HG03457 (cell line): Measurements from ENCODE around the gene KLK14.

ENCODE experiments used
- ATAC-seq: cut with Tn5 transposase; IDR thresholded peaks from one replicate; pipeline ENCODE4 v1.9.1; 2021; ENCODE audit warnings: moderate number of reproducible peaks; ENCODE audit not compliant: unreplicated experiment

The KLK14 gene

DNA sequence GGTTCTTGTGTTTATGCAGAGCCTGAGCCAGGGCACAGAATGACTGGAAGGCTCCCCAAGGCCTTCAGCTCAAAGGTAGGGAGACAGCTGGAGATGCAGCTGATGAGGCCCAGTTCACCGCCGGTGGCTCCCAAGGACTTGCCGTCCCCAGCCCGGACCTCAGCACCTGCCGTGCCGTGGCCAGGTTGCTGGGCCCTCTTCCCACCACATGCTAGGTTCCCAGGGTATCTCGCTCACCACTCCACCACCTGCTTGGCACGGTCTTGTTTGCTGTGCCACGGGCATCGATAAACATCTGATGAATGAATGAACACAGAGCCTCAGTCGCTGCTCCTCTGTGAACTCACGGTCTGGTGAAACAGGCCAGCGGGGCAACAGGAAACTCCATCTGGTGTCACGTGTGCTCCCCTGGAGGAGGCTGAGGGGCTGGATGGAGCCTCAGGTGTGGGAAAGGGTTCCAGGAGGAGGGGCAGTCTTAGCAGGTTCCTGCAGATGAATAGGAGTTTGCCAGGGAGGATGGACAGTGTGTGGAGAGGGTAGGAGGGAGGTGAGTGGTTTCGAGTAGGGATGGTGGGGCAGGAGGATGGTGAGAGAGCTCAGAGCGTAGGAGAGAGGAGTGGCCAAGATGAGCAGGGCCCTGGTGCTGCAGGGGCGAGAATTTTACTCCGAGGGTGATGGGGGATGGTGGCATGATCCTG is 3.6 kb upstream of the KLK14 start:
- no peak for ATAC-seq

DNA sequence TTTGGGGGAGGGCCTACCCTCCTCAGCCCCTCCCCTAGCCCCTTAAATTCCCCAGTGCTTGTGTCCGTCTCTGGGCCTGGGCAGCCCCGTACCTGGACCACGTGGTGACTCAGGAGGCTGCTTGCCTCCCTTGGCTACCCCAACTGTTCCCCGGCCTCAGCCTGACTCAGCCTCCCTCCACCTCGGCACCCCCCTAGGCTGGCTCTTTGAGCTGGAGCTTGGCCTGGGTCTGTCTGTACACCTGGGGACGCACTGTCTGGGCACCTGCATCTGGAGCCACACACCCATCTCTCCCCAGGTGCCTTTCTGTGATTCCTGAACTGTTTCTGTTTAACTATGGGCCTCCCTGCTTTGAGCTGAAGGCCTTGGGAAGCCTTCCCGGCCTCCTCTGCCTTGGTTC is 1.8 kb upstream of the KLK14 start:
- ATAC-seq, result no peak

DNA sequence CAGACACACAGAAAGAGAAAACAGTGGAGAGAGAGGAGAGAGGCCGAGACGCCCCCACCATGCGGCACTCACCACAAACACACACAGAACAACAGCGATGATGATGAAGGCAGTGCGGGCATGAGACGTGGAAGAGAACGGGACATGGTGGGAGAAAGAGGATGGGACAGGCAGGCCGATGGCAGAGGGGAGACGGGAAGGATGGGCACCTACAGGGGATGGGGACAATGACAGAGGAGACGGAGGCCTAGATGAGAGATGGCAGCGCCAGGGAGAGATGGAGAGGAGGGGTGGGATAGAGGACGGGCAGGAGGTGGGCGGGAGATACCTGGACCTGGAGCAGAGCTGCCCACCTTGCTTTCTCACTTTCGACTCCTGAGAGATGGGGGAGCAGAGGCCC is 1.1 kb upstream of the KLK14 start:
- ATAC-seq, result no peak

DNA sequence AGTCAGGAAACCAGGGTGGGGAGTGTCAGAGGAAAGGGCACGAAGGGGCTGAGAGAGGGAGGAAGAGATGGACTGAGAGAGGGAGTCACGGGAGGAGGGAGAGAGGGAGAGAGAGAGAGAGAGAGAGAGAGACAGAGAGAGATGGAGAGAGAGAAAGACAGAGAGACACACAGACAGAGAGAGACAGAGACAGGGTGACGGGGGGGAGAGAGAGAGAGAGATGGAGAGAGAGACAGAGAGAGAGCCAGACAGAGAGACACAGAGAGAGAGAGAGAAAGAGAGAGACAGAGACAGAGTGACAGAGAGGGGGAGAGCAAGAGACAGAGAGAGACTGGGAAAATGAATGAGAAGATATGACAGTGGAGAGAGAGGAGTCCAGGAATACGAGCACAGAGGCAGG is 494 bp upstream of the KLK14 start:
- ATAC-seq, result no peak

DNA sequence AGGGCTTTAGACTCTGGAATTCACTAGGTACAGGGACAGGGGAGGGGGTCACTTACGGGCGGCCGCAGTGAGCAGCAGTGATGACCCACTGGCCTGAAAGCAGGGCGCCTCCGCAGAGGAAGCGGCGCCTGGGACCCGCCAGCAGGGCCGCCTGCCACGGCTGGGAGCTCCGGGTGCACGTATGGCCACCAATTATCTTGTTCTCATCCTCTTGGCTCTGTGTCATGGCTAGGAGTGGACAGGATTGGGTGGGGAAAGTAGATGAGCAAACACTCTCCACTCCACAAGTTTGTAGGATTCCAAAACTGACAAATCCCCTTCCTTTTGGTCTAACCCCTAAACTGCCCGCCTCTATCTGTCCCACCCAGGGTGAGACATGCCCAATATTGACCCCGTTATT is 1.2 kb downstream of the KLK14 start:
- no peak for ATAC-seq

DNA sequence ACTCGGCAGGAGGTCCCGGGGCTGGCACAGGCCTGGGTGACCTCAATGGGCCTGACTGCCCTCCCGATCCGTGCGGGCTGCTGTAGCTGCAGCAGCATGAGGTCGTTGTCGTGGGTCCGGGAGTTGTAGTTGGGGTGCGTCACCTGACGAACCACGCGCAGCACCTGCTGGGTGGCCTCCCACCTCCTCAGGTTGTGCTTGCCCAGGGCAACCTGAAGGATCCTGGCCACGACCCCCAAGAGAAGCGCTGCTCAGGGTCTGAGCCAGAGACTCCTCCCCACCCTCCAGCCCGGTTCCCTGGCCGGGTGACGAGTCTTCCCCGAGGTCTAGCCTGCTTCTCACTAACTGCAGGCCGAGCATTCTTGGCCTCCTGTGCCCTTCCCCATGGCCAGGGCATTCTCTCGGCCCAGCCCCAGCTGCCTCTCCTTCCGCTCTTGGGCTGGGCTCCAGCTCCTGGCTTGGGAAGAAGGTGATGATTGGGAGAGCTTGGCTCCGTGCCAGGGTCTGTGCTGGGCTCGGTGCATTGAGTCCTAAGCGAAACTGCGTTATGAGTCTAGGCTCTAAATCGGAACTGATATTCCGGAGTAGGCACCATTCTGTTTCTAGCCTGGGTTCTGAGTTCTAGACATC is 3.1 kb downstream of the KLK14 start:
- ATAC-seq, result no peak

DNA sequence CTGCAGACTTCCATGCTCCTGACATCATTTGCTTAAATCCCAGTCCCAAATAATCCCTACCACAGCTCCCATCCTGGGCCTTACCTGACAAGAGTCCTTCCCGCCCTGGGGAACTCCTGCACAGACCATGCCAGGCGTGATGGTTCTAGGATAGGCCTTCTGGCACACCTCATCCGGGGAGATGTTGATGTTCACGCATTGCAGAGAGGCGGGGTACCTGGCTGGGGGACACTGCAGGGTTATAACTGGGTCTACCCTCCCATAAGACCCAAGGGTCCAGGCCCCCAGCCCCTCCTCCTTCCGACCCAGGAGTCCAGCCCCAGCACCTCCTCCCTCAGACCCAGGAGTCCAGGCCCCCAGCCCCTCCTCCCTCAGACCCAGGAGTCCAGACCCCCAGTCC is 4.0 kb downstream of the KLK14 start:
- ATAC-seq, result no peak

DNA sequence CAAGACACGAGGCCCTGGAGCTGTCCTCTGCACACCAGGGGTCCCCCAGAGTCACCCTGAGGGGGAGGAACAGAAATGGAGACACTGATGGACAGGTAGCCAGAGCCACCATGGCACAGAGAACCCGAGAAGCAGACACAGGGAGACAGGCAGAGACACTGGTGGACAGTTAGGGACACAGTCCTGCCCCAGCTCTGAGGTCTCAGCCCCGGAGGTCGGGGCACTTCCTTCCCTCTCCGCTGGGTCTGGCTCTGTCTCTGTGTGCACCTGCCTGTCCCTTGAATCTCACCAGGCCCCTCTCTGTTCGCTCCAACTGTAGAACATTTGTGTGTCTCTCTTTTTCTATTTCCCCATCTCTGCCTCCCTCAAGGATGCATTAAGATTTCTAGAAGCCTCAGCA is 4.6 kb downstream of the KLK14 start:
- no peak for ATAC-seq

DNA sequence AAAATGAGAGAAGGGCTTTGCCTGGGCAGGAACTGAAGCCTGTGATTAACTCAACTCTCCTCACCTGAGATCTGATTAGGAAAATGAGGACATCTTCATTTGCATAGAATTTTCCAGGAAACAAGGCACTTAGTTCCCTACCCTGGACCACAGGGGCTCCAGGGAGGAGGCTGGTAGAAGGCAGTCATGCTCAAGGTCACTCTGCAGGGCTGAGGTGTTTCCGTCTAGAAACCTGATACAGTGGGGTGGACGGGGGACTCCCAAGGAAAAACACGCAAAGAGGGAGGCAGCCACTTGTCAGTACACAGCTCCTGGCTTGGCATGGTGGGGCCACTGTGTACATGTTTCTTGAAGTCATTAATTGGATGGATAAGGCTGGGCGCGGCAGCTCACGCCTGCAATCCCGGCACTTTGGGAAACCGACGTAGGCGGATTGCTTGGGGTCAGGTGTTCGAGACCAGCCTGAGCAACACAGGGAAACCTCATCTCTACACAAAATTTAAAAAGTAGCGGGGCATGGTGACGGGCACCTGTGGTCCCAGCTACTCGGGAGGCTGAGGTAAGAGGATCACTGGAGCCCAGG is 6.0 kb downstream of the KLK14 start:
- no peak for ATAC-seq

DNA sequence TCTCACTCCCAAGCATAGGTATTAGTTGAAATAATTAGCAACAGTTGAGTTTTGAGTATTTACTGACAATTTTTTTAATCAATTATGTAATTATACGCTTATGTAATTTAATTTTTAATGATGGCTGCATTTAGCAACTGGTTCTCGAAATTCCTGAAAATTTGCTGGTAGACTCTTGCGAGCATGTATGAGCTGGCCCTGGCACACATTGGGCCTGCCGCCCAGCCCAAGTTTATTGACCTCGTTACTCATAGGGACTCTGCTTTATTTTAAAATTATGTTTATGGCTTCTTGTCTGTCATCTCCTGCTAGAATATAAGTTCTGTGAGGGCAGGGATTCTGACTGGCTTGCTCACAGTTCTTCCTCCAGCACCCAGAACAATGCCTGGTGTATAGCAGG is 6.7 kb downstream of the KLK14 start:
- ATAC-seq, result no peak

DNA sequence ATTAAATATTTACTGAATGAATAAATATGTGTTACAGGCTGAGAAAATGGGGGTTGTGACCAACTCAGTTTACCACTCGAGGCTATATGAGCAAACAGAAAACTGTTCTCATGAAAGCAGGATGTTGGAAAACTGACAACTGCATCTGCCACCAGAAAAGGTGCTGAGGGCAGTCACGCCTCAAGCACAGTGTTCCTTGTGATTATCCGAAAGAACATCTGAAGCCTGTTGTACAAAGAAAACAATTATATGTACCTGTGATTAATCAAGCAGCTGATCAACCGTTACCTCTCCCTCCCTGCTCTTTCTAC is 11.6 kb downstream of the KLK14 start:
- ATAC-seq, result no peak

DNA sequence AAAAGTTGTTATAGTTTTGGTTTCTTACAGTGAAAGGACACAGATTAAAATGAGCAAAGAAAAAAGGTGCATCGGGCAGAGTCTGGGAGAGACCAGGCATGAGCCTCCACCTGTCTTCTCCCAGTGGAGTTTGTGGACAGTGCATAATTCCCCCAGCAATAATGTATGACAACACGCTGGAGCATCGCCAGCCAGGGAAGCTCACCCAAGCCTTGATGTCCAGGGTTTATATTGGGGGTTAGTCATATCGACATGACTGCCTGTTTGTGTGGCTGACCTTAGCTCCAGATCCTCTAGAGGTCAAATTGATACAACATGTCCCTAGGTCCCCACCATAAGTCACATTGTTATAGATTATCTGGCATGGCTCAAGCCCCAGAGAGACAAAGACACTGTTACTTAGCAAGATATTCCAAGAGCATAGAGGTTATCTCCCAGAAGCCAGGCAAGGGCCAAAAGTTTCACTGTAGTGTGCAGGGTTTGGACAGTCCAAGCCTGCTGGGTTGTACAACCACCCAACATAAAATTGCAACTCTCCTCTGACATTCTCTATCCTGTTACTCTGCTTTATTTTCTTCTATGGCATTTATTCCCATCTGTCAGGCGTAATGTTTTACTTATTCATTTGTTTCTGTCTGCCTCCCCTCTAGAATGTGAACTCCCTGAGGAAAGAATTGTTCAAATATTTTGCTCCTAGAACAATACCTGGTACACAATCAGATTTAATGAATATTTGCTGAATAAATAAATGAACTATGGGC is 12.2 kb downstream of the KLK14 start:
- no peak for ATAC-seq

DNA sequence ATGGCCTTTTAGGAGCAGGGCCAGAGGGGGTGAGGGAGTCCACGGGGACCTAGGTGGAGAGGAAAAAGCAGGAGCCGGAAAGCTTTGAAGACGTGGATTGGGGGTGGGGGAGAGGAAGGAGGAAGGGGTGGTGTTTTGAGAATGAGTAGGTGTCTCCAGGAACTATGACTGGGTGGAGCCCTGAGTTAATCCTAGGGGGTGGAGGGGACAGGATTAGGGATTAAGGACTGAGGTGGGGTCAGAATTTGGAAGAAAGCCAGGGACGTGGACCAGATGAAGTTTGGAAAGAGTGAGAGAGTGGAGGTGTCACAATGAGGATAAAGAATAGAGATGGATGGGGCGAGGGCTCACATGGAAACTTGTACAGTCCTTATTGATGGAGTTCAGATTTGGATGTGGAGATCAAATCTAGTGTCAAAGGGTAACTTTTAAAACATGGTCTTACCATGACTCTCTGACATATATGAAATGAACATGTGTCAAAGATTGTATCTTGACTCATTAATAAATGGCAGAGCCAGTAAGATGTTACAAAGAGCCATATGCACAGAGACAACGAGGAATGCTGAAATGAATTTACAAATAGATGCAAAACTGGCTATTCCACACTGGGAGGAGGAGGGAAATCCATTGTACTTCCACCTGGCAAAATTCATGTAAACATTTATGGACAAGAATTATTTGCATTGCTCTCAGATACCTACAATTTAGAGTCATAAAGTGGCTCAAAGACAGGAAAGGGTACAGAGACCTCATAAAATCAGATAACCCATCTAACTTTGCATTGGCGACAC is 16.1 kb downstream of the KLK14 start:
- ATAC-seq, result no peak

DNA sequence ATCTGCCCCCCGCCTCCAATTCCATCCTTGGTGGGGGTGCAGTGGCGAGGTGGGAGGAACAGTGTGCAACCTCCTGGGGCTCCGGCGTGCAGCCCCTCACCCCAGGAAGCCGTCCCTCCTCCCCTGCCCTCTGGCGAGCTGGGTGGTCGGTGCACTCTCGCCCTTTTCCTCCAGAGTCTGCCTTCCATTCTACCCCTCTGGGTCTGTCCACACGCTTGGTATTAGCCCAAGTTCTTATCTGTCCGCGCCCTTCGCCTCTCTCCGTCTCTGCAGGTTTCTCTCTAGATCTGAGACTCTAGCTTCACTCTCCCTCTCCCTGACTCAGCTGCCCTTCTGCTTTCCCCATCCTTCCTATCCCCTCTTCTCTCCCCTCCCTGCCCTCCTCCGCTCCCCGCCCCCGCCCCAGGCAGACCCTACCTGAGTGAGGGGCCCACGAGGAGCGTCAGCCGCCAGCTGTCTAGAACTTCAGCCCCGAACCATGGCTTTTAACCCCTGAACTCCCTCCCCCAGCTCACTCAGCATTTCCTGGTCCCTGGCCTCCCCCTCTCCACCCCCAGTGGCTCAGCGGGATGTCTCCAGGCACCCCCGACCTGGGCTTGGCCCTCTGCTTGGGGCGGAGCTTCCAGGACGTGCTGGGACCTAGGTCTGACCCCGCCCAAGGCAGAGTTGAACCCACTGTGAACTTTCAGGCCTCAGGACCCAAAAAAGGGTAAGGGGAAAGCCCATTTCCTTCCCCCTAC is 17.3 kb downstream of the KLK14 start:
- ATAC-seq, result no peak

DNA sequence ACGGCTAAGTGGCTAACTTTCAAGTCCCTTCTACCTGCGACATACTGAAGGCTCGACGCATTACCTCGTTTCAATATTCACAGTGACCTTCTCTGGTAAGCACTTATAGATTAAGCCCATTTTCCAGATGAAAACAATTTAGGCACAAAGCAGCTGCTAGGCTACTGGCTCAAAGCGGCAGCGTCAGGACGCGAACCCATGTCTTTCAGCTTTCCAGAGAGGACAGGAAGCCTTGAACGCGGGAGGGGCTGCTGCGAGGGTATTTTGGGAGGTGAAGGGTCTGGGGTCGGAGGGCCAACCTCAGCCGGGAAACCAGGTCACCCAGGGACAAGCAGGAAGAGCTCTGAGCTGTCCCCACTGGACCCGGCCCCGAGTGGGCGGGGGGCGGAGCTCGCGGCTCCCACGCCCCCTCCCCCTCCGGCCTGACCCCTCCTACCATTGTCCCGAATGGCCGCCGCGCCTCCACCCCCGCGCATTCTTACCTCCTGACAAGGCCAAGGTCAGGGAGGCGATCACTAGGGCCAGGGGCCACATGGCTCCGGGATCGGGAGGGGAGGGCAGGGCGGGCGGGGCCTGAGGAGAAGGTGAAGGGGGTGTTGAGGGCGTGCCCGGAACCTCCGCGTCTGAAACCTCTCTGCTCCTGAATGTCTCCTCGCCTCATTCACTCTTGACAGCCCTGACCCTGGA is 18.0 kb downstream of the KLK14 start, which contains the start of gene KLK13:
Gene KLK13 (minus strand): TSS at position 559 of the 687 bp plus-strand sequence. CDS start 25 bp downstream, at position 534.
- no peak for ATAC-seq

DNA sequence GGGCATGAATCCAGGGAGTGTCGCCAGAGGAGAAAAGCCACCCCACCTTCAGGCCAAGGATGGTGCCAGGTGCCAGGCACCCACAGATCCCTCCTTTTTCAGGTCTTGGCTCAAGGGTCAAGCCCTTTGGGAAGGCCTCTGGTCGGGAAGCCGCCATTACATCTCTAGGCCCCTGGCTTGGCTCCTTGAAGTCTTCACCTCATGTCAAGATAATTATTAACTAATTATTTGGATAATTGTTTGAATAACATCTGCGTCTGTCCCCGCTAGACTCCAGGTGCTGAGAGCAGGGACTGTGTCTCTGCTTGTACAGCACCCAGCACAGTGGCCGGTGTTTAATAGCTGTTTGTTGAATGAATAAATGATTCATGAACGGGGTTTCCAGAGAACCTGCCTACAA is 19.0 kb downstream of the KLK14 start:
- no peak for ATAC-seq

DNA sequence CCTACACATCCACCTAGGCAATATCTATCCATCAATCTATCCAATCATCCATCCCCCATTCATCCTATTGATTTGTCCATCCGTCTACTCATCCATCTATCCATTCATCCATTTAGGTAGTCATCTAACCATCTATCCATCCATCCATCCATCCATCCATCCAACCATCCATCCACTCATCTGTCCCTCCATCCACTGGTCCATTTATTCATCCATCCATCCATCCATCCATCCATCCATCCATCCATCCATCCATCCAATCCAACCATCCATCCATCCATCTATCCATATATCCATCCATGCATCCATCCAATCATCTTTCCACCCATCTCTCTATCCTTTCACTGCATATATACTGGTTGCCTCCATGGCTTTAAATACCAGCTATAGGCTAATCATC is 21.7 kb downstream of the KLK14 start:
- no peak for ATAC-seq

DNA sequence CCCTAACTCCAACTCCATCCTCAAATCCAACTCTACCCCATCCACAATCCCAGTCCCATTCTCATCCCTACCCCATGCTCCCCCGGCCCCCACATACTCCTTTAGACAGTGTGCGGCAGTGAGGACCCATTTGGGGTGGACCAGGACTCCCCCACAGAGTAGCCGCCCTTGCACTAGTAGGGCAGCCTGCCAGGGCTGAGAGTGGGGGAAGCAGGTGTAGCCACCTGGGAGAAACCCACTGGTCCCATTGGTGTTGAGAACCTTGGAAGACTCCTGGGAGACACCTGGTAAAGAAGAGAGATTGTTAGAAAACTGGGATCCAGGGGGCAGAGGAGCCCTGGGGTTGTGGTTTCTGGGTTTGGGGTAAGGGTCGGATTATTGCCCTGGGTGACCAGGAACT is 22.4 kb downstream of the KLK14 start:
- ATAC-seq, result no peak

DNA sequence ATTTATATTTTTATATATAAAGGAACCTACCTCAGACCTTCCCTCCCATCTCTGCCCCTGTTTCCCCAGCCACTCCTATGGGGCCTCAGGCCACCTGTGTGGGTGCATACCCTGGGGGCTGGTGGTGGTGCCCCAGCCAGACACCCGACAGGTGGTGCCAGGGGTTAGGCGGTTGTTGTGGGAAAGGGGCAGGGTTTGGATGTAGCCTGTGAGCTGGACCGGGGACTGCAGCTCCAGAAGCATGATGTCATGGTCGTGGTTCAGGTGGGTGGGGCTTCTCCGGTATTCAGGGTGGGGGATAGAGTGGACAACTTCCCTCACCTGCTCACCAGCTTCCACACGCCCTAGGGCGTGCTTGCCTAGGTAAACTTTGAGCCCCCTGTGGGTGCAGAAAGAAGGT is 23.0 kb downstream of the KLK14 start:
- ATAC-seq, result no peak

DNA sequence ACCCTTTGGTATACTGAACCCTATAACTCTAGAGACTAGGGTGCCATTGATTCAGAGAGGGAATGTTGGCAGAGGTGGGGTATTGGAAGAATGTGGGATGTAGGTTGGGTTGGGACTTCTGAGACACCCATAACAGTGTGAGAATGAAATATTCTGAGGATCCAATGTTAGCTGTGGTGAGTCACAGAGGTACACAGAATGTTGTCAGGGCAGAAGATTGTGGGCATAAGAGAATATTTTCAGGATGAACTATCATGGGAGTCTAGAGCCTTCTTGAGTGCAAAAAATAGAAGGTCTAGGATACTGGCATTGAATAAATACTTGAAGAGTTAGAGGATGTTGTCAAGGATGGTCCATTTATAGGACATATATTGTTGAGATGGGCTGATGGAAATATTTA is 26.8 kb downstream of the KLK14 start:
- no peak for ATAC-seq
